ENCODE data around the gene SETD1A.

SETD1A gene

DNA sequence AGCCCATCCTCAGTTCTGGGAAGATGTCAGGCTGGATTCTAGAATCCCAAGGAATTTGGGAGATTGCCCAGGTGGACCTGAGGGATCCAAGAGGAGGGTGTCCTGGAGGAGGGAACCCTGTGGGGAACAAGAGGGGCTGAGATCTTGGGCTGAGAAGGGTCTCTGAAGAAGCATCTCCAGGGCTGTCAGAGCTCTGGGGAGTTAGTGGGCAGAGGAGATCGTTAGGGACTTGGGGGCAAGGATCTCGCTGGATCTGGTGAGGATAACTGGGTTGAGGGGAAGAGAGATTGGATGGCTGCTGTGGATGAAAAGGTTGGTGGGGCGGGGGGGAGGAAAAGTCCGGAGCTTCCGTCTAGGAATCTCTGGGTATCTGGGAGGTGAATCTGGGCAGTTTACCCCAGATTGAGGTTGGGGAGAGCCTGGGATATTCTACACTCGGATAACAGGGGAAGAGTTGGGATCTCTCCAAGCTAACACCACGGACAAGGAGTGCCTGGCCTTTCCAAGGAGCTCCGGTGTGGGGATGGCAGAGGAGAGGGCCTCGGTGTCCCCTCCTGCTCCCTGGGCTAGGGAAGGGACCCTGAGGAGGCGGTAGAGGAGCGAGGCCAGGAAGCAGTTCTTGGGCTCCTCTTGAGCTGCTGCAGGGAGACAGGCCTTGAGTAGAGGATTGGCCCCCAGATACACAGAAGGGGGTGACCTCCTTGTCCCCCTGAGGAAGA, 32.5 kb upstream of the SETD1A start:
- no peak overlapping the region for H3K27ac ChIP-seq (replicated peaks)
- no peaks in the 10 kb centered on the region for H3K27me3 ChIP-seq (ENCODE audit: insufficient read depth, poor library complexity, severe bottlenecking)
- TF ChIP-seq POLR2AphosphoS5 (IDR thresholded peaks at IDR 0.05; ENCODE audit: low read depth), result no peak
- no peak for TF ChIP-seq CTCF (IDR thresholded peaks at IDR 0.05; ENCODE audit: insufficient read depth, low read length)
- TF ChIP-seq REST (IDR thresholded peaks at IDR 0.05; ENCODE audit: insufficient replicate concordance, low read depth), result no peak
- TF ChIP-seq SPI1 (IDR thresholded peaks at IDR 0.05; ENCODE audit: borderline replicate concordance, low read depth), result no peak
- no peak for TF ChIP-seq GABPA (IDR thresholded peaks at IDR 0.05; ENCODE audit: low read depth)
- DNase-seq (ENCODE audit: low read depth in 1 of 2, low spot score in 1 of 2), result no peak
- H3K4me3 ChIP-seq (replicated peaks; ENCODE audit: insufficient read depth, low read length), result peak overlapping the region; percentile 73

GRCh38 chr16:30925632-30925987, 31.9 kb upstream of the SETD1A start:
- no peak for DNase-seq (ENCODE audit: low read depth in 1 of 2, low spot score in 1 of 2)
- Histone ChIP-seq H3K27ac (replicated peaks) (no peak overlapping the region), H3K4me3 (replicated peaks; ENCODE audit: insufficient read depth, low read length) (no peak overlapping the region)

More at GRCh38 chr16:30925632-30925987, 31.9 kb upstream of the SETD1A start:
- H3K27me3 ChIP-seq (ENCODE audit: insufficient read depth, poor library complexity, severe bottlenecking), result no peaks in the 10 kb centered on the region
- TF ChIP-seq REST (IDR thresholded peaks at IDR 0.05; ENCODE audit: insufficient replicate concordance, low read depth) (no peak), GABPA (IDR thresholded peaks at IDR 0.05; ENCODE audit: low read depth) (no peak), CTCF (IDR thresholded peaks at IDR 0.05; ENCODE audit: insufficient read depth, low read length) (no peak), SPI1 (IDR thresholded peaks at IDR 0.05; ENCODE audit: borderline replicate concordance, low read depth) (no peak), POLR2AphosphoS5 (IDR thresholded peaks at IDR 0.05; ENCODE audit: low read depth) (no peak)
